H1 (cell line): Measurements from ENCODE around the gene CLASP2. TPM values are rescaled to one million over a fixed set of nuclear protein-coding genes. Genes with fewer than 3 reads are reported as not detected.

Experiments
- CTCF ChIA-PET: fragments of 300-600 bp; sonication (Branson Sonifier 250); formaldehyde crosslinking; loops from one replicate; lab custom pipeline; 2021; ENCODE audit not compliant: partially characterized antibody; lab: Charles Lee
- POLR2A ChIA-PET: fragments of 300-600 bp; sonication (Branson Sonifier 250); formaldehyde crosslinking; loops from one replicate; lab custom pipeline; 2021; ENCODE audit warnings: inconsistent platforms; ENCODE audit not compliant: partially characterized antibody; lab: Charles Lee
- DNase-seq, 2 experiments: peaks; one replicate each; pipeline versions ENCODE4 v3.0.0 to v3.0.0-alpha.2; 2010 to 2022; ENCODE audit warnings: low spot score in 2 of 2, low read depth in 1 of 2, mixed read lengths in 1 of 2
- FAIRE-seq: peaks from 2 replicates; lab custom pipeline; 2011; peaks lifted over from hg19 to GRCh38; lab: Jason Lieb, UNC
- H2AFZ ChIP-seq: 2 replicates; pipeline ENCODE4 v1.8.1; 2012; ENCODE audit warnings: low read length, inconsistent platforms
- H2AK5ac ChIP-seq: 2 replicates; pipeline ENCODE4 v1.6.1; 2013; ENCODE audit warnings: low read depth, low read length
- H2BK120ac ChIP-seq: replicated peaks from 2 replicates; pipeline ENCODE3; 2013; ENCODE audit warnings: low read depth, low read length, inconsistent platforms
- H2BK12ac ChIP-seq: 2 replicates; pipeline ENCODE4 v1.6.1; 2013; ENCODE audit warnings: low read depth, low read length
- H2BK15ac ChIP-seq: 2 replicates; pipeline ENCODE4 v1.6.1; 2013; ENCODE audit warnings: low read length
- H2BK20ac ChIP-seq: 2 replicates; pipeline ENCODE4 v1.6.1; 2013; ENCODE audit warnings: low read length
- H2BK5ac ChIP-seq: 2 replicates; pipeline ENCODE4 v1.6.1; 2013; ENCODE audit warnings: low read depth, low read length
- H3K14ac ChIP-seq: 2 replicates; pipeline ENCODE4 v1.6.1; 2013; ENCODE audit warnings: inconsistent platforms; ENCODE audit not compliant: insufficient read length
- H3K18ac ChIP-seq: 2 replicates; pipeline ENCODE4 v1.6.1; 2013; ENCODE audit warnings: low read length; ENCODE audit errors: extremely low read depth
- H3K23ac ChIP-seq: 2 replicates; pipeline ENCODE4 v1.6.1; 2013; ENCODE audit warnings: inconsistent platforms; ENCODE audit not compliant: insufficient read length
- H3K23me2 ChIP-seq: 2 replicates; pipeline ENCODE4 v1.6.1; 2013; ENCODE audit warnings: low read depth, low read length
- H3K27ac ChIP-seq: 2 replicates; pipeline ENCODE4 v1.6.1; 2011; ENCODE audit warnings: low read depth, low read length, inconsistent platforms
- H3K27me3 ChIP-seq, 4 experiments: replicated peaks in 1 of 4; 1 replicate in 1 of 4; 2 replicates in 3 of 4; pipeline versions ENCODE4 v1.6.1 to v1.8.1; 2011 to 2013; ENCODE audit warnings: low read length in 3 of 4, mild to moderate bottlenecking in 3 of 4, inconsistent platforms in 2 of 4, mixed read lengths in 2 of 4, moderate library complexity in 1 of 4; ENCODE audit not compliant: control insufficient read depth in 3 of 4, insufficient read depth in 3 of 4; ENCODE audit errors: extremely low read depth in 1 of 4
- H3K36me3 ChIP-seq, 4 experiments: 2 replicates each; pipeline versions ENCODE4 v1.6.1 to v1.8.1; 2011 to 2013; ENCODE audit warnings: mild to moderate bottlenecking in 4 of 4, low read length in 3 of 4, moderate library complexity in 2 of 4, control low read depth in 1 of 4, inconsistent platforms in 1 of 4; ENCODE audit not compliant: insufficient read depth in 4 of 4, control insufficient read depth in 2 of 4
- H3K4ac ChIP-seq: replicated peaks from 2 replicates; pipeline ENCODE3; 2013; ENCODE audit warnings: low read length, low read depth, mixed read lengths, inconsistent platforms; ENCODE audit not compliant: insufficient read length
- H3K4me1 ChIP-seq, 4 experiments: replicated peaks in 1 of 4; 1 replicate in 1 of 4; 2 replicates in 3 of 4; pipeline versions ENCODE4 v1.6.1 to v1.8.1; 2011 to 2013; ENCODE audit warnings: low read length in 3 of 4, inconsistent platforms in 2 of 4, mixed read lengths in 1 of 4; ENCODE audit not compliant: insufficient read depth in 4 of 4, control insufficient read depth in 3 of 4
- H3K4me2 ChIP-seq, 2 experiments: 2 replicates each; pipeline versions ENCODE4 v1.6.1 to v1.8.1; 2011 to 2013; ENCODE audit warnings: low read depth in 2 of 2, low read length in 2 of 2, control low read depth in 1 of 2, inconsistent platforms in 1 of 2, mild to moderate bottlenecking in 1 of 2; ENCODE audit not compliant: insufficient read depth in 1 of 2
- H3K4me3 ChIP-seq, 4 experiments: fragments of 200-600, 300-600 bp in 1 of 4; sonication (generic), shearing (Covaris generic), sonication (Bioruptor Twin) in 1 of 4; 2 replicates each; pipeline versions ENCODE4 v1.5.1 to v1.8.1; 2011 to 2016; ENCODE audit warnings: low read length in 4 of 4, low read depth in 3 of 4, control low read depth in 2 of 4, inconsistent platforms in 2 of 4, mild to moderate bottlenecking in 2 of 4, mixed read lengths in 1 of 4, moderate library complexity in 1 of 4; ENCODE audit not compliant: insufficient read depth in 2 of 4; ENCODE audit errors: extremely low read depth in 1 of 4
- H3K56ac ChIP-seq: replicated peaks from 2 replicates; pipeline ENCODE3; 2013; ENCODE audit warnings: low read depth, mild to moderate bottlenecking, mixed read lengths, low read length, inconsistent platforms; ENCODE audit not compliant: insufficient read length
- H3K79me1 ChIP-seq: 2 replicates; pipeline ENCODE4 v1.6.1; 2013; ENCODE audit warnings: low read depth, low read length, control low read depth
- H3K79me2 ChIP-seq, 2 experiments: 2 replicates each; pipeline versions ENCODE4 v1.6.1 to v1.8.1; 2012 to 2013; ENCODE audit warnings: low read length in 2 of 2, mild to moderate bottlenecking in 2 of 2, inconsistent platforms in 1 of 2; ENCODE audit not compliant: insufficient read depth in 2 of 2, control insufficient read depth in 1 of 2
- H3K9ac ChIP-seq, 4 experiments: replicated peaks in 1 of 4; 1 replicate in 1 of 4; 2 replicates in 3 of 4; pipeline versions ENCODE4 v1.6.1 to v1.8.1; 2011 to 2013; ENCODE audit warnings: low read depth in 3 of 4, low read length in 3 of 4, control low read depth in 2 of 4, mild to moderate bottlenecking in 2 of 4, moderate library complexity in 2 of 4, inconsistent platforms in 1 of 4; ENCODE audit errors: extremely low read depth in 1 of 4
- H3K9me3 ChIP-seq, 2 experiments: 2 replicates each; pipeline versions ENCODE4 v1.6.1 to v1.8.1; 2012 to 2013; ENCODE audit warnings: mild to moderate bottlenecking in 2 of 2, moderate library complexity in 2 of 2, control low read depth in 1 of 2, inconsistent platforms in 1 of 2, low read depth in 1 of 2, low read length in 1 of 2, mixed read lengths in 1 of 2; ENCODE audit not compliant: insufficient read depth in 2 of 2
- H4K20me1 ChIP-seq, 2 experiments: replicated peaks in 1 of 2; 2 replicates each; pipeline versions ENCODE3 to v1.8.1; 2011 to 2013; ENCODE audit warnings: inconsistent platforms in 2 of 2, low read length in 2 of 2, mild to moderate bottlenecking in 1 of 2; ENCODE audit not compliant: insufficient read depth in 2 of 2, control insufficient read depth in 1 of 2
- H4K5ac ChIP-seq: 2 replicates; pipeline ENCODE4 v1.6.1; 2013; ENCODE audit warnings: low read length, low read depth, mixed read lengths, inconsistent platforms; ENCODE audit not compliant: insufficient read length
- H4K8ac ChIP-seq: 2 replicates; pipeline ENCODE4 v1.8.0; 2013; ENCODE audit warnings: mild to moderate bottlenecking, moderate library complexity, low read length, inconsistent platforms; ENCODE audit not compliant: insufficient read depth; ENCODE audit errors: extremely low read depth
- H4K91ac ChIP-seq: replicated peaks from 2 replicates; pipeline ENCODE3; 2013; ENCODE audit warnings: low read length, mixed read lengths, inconsistent platforms; ENCODE audit not compliant: insufficient read length
- CBX8 ChIP-seq: fragments of 300-800, 300-1000 bp; sonication (generic); IDR thresholded peaks from 2 replicates; pipeline ENCODE4 v1.7.1; 2016; ENCODE audit warnings: low read depth, low read length, borderline replicate concordance
- polyA plus RNA-seq, 7 experiments: library from polyadenylated mRNA; depleted of rRNA in 3 of 7; stranded (reverse) in 5 of 7; unstranded in 2 of 7; fragments of >200 nt in 5 of 7; fragments of 200-250 nt in 2 of 7; gene quantifications; 1 replicate in 5 of 7; 2 replicates in 1 of 7; 4 replicates in 1 of 7; pipeline versions ENCODE4 v1.2.1 to v1.2.3, GENCODE V29; 2011 to 2013; ENCODE audit warnings: missing spikeins in 2 of 7, mixed read lengths in 2 of 7
- total RNA-seq: library from RNA; stranded (reverse); fragmentation: NEBNext Ultra II Directional; extraction: Animal tissue kit (Norgen Biotek cat#: 25700); gene quantifications from 2 replicates; pipeline ENCODE4 v1.2.1, GENCODE V29; 2021

CLASP2 gene
- total and polyA plus RNA-seq, 2 of the 8 experiments (the other 6 are each of a cell fraction or from before 2014, with no cell fraction given) = 21.7 to 58.0 TPM

DNA sequence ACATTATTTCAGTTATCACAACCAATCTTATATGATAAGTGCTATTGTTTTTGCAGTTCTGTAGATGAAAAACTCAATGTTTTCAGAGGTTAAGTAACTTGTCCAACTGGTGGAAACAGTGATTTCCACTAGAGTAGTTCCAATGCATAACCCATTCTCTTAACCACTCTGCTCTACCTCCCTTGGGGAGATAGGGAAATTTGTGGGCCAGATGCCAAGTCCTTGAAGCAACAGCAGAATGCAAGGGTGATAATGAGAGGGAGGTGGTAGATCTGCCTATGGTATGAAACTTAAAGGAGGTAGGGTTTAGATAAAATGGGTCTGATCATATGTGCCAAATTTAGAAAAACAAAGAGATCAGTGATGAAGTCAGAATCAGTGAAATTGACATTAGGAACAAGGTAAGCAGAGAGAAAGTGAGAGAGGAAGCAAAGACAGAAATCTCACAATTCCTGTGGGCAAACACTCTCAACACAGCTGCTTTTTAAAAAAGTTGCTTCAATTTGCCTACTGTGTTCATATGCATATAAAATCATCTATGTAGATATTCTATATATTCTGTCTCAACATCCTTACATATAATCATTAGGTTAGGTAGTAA is 227.3 kb downstream of the CLASP2 start:
- H3K27ac ChIP-seq = no peak overlapping the region
- H3K14ac ChIP-seq = no peak overlapping the region
- no peak overlapping the region for H3K56ac ChIP-seq
- DNase-seq = no peak
- H4K91ac ChIP-seq = no peak overlapping the region
- no peak overlapping the region for H2BK120ac ChIP-seq
- no peaks in the 10 kb centered on the region for H3K79me1 ChIP-seq
- H3K36me3 ChIP-seq = no peaks in the 10 kb centered on the region
- POLR2A ChIA-PET = interaction anchor here (0.5 kb wide), 2 partner anchors 8 to 1514 kb away, joined by 3 read pairs; no protein-coding TSS in a partner anchor
- TF ChIP-seq CBX8 = no peak
- TF ChIP-seq, all 59 proteins: peak for 0
- H4K5ac ChIP-seq = no peak overlapping the region
- no peak overlapping the region for H3K18ac ChIP-seq
- H3K4ac ChIP-seq = no peak overlapping the region
- no peak overlapping the region for H3K4me3 ChIP-seq
- no peak overlapping the region for H2AFZ ChIP-seq
- no peak overlapping the region for H4K8ac ChIP-seq
- H3K79me2 ChIP-seq = no peaks in the 10 kb centered on the region
- H4K20me1 ChIP-seq = no peaks in the 10 kb centered on the region
- no peak overlapping the region for H2BK12ac ChIP-seq
- H3K27me3 ChIP-seq = no peaks in the 10 kb centered on the region
- H3K4me2 ChIP-seq = no peak overlapping the region
- CTCF ChIA-PET = no interaction called here
- H3K23me2 ChIP-seq = no peaks in the 10 kb centered on the region
- no peak overlapping the region for H2AK5ac ChIP-seq
- H3K23ac ChIP-seq = no peak overlapping the region
- FAIRE-seq = no peak
- H3K4me1 ChIP-seq = no peaks in the 10 kb centered on the region
- H2BK15ac ChIP-seq = no peak overlapping the region
- H3K9me3 ChIP-seq = no peaks in the 10 kb centered on the region
- H2BK20ac ChIP-seq = no peak overlapping the region
- H3K9ac ChIP-seq = no peak overlapping the region
- no peak overlapping the region for H2BK5ac ChIP-seq
